Measurements from ENCODE around the gene ACTN2. TPM values are rescaled to one million over a fixed set of nuclear protein-coding genes. Genes with fewer than 3 reads are reported as not detected.

The ACTN2 gene
- total RNA-seq, 4 donors from 2014 or later = 0.06 to 0.20 TPM; not detected in 2

GRCh38 chr1:236795757-236796667 is 109.7 kb downstream of the ACTN2 start:
- intact Hi-C loops (cut with DNase I; ENCODE audit: low total_unique reads) = no loop called here
- H3K4me3 ChIP-seq (ENCODE audit: low read depth, poor library complexity, severe bottlenecking) = peak overlapping the region; percentile 92
- TF ChIP-seq, protein P1, sequence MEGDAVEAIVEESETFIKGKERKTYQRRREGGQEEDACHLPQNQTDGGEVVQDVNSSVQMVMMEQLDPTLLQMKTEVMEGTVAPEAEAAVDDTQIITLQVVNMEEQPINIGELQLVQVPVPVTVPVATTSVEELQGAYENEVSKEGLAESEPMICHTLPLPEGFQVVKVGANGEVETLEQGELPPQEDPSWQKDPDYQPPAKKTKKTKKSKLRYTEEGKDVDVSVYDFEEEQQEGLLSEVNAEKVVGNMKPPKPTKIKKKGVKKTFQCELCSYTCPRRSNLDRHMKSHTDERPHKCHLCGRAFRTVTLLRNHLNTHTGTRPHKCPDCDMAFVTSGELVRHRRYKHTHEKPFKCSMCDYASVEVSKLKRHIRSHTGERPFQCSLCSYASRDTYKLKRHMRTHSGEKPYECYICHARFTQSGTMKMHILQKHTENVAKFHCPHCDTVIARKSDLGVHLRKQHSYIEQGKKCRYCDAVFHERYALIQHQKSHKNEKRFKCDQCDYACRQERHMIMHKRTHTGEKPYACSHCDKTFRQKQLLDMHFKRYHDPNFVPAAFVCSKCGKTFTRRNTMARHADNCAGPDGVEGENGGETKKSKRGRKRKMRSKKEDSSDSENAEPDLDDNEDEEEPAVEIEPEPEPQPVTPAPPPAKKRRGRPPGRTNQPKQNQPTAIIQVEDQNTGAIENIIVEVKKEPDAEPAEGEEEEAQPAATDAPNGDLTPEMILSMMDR (IDR thresholded peaks at IDR 0.05) = no peak
- no peak for TF ChIP-seq POLR2A (IDR thresholded peaks at IDR 0.05)
- peak in 1 of 2 donors; percentile 90 for DNase-seq (ENCODE audit: low spot score in 2 of 2)
- WGBS, 2 donors = 1 to 2% methylated on average over 41 of the region's 41 CpGs

GRCh38 chr1:236799001-236799400 is 112.7 kb downstream of the ACTN2 start:
- TF ChIP-seq, protein P1 (IDR thresholded peaks at IDR 0.05) = no peak
- TF ChIP-seq POLR2A (IDR thresholded peaks at IDR 0.05) = no peak
- intact Hi-C loops (cut with DNase I; ENCODE audit: low total_unique reads) = no loop called here
- H3K4me3 ChIP-seq (ENCODE audit: low read depth, poor library complexity, severe bottlenecking) = no peak overlapping the region
- WGBS, 2 donors = 94 to 96% methylated on average over 5 of the region's 5 CpGs
- DNase-seq (ENCODE audit: low spot score in 2 of 2) = no peak

- no peak for DNase-seq (ENCODE audit: low spot score in 2 of 2)
- H3K4me3 ChIP-seq (ENCODE audit: low read depth, poor library complexity, severe bottlenecking) = no peak overlapping the region
- TF ChIP-seq, protein P1 (IDR thresholded peaks at IDR 0.05) = no peak
- TF ChIP-seq POLR2A (IDR thresholded peaks at IDR 0.05) = no peak
- WGBS, 2 donors = 46 to 53% methylated on average over 5 of the region's 5 CpGs
- intact Hi-C loops (cut with DNase I; ENCODE audit: low total_unique reads) = no loop called here
Measured at GRCh38 chr1:236800002-236800620, 113.8 kb downstream of the ACTN2 start.

- H3K4me3 ChIP-seq (ENCODE audit: low read depth, poor library complexity, severe bottlenecking) = no peak overlapping the region
- intact Hi-C loops (cut with DNase I; ENCODE audit: low total_unique reads) = no loop called here
- TF ChIP-seq, protein P1 (IDR thresholded peaks at IDR 0.05) = no peak
- no peak for TF ChIP-seq POLR2A (IDR thresholded peaks at IDR 0.05)
- DNase-seq (ENCODE audit: low spot score in 2 of 2) = no peak
Measured at GRCh38 chr1:236800623-236801022, 114.3 kb downstream of the ACTN2 start.

DNA sequence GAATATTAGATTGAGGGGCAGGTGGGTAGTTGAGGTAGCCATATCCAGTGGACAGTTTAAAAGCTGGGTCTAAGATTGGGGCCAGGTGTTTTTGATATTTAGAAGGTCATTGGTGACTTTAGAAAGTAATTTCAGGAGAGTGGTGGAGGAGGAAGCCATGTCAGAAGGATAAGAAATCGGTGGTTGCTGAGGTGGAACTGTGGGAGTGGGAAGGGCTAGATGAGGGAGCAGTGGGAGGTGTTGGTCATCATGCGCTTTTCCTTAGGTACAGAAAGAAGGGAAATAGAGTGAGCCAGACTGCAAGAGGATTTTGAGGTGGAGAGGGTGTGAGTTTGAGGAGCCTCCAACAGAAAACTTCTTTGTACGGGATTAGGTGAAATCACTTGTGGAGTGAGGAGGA is 116.0 kb downstream of the ACTN2 start:
- WGBS, 2 donors = 91% methylated on average over 2 to 3 of the region's 3 CpGs
- no peak overlapping the region for H3K4me3 ChIP-seq (ENCODE audit: low read depth, poor library complexity, severe bottlenecking)
- intact Hi-C loops (cut with DNase I; ENCODE audit: low total_unique reads) = no loop called here
- TF ChIP-seq POLR2A (IDR thresholded peaks at IDR 0.05) = no peak
- TF ChIP-seq, protein P1 (IDR thresholded peaks at IDR 0.05) = no peak
- DNase-seq (ENCODE audit: low spot score in 2 of 2) = no peak
